ENCODE measurements around the gene RABEP2. TPM values are rescaled to one million over a fixed set of nuclear protein-coding genes. Genes with fewer than 3 reads are reported as not detected.

The RABEP2 gene
- total RNA-seq, 1 experiment from 2014 or later = 48.5 TPM

DNA sequence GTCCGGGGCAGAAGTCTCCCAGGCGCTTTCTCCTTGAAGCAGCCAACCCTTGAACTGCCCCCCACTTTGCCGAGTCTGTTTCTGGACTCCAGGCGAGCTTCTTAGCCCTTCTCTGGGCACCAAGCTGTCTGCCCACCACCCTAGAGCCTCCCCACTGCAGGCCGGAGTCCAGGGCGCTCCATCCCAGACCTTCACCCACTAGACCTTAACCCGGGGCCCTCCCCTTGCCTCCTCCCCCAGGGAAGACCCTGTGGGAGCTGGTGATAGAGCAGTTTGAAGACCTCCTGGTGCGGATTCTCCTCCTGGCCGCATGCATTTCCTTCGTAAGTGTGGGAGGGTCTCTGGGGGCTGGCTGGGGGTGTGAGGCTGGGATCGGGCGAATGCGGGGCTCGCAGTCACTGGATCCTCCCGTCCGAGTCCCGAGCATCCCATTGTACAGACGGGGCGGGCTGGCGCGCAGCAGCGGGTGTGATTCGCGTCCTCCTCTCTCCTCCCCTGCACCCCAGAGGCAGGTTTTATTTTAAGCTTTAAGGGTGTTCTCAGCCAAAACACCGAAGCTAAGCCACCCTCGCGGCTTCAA, 45.7 kb downstream of the RABEP2 start:
- Histone ChIP-seq H3K9me3 (ENCODE audit: insufficient read depth, low read depth) (no peaks in the 10 kb centered on the region), H3K27me3 (ENCODE audit: insufficient read depth, low read depth) (no peaks in the 10 kb centered on the region), H3K4me1 (replicated peaks; ENCODE audit: insufficient read depth) (peaks cover 6% of the 10 kb centered on the region; the same call in 1 of the 2 replicates), H4K20me1 (ENCODE audit: insufficient read depth) (no peaks in the 10 kb centered on the region), H3K27ac (no peak overlapping the region), H3K9me2 (ENCODE audit: insufficient read depth) (no peaks in the 10 kb centered on the region), H3F3A (ENCODE audit: insufficient read depth, low read depth) (peaks cover 13% of the 10 kb centered on the region; the same call in 1 of the 2 replicates), H2AFZ (peak overlapping the region; percentile 88), H3K4me3 (peak overlapping the region; percentile 71), H3K36me3 (ENCODE audit: low read depth) (no peaks in the 10 kb centered on the region), H3K79me2 (ENCODE audit: low read depth) (no peaks in the 10 kb centered on the region), H3K4me2 (peak overlapping the region; percentile 98)
- POLR2A ChIA-PET (ENCODE audit: unreplicated experiment) = interaction anchor here (0.6 kb wide), 1 partner anchor 55 kb away, joined by 6 read pairs; no protein-coding TSS in a partner anchor
- intact Hi-C loops (cut with micrococcal nuclease; ENCODE audit: unreplicated experiment) = loop anchor here (5.0 kb wide), 1 partner anchor 68 kb away; no protein-coding TSS in a partner anchor
- no peak for DNase-seq
- TF ChIP-seq EZH2 (IDR thresholded peaks at IDR 0.05; ENCODE audit: low read depth) = no peak
- TF ChIP-seq, protein P1, sequence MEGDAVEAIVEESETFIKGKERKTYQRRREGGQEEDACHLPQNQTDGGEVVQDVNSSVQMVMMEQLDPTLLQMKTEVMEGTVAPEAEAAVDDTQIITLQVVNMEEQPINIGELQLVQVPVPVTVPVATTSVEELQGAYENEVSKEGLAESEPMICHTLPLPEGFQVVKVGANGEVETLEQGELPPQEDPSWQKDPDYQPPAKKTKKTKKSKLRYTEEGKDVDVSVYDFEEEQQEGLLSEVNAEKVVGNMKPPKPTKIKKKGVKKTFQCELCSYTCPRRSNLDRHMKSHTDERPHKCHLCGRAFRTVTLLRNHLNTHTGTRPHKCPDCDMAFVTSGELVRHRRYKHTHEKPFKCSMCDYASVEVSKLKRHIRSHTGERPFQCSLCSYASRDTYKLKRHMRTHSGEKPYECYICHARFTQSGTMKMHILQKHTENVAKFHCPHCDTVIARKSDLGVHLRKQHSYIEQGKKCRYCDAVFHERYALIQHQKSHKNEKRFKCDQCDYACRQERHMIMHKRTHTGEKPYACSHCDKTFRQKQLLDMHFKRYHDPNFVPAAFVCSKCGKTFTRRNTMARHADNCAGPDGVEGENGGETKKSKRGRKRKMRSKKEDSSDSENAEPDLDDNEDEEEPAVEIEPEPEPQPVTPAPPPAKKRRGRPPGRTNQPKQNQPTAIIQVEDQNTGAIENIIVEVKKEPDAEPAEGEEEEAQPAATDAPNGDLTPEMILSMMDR (conservative IDR thresholded peaks at IDR 0.05) = no peak
- BruUV-seq (replicated peaks) = TSS peak; percentile 67
- CTCF ChIA-PET = interaction anchor here (0.5 to 0.7 kb wide), 3 partner anchors 16 to 68 kb away, joined by 3 to 4 read pairs (median 4); no protein-coding TSS in a partner anchor

DNA sequence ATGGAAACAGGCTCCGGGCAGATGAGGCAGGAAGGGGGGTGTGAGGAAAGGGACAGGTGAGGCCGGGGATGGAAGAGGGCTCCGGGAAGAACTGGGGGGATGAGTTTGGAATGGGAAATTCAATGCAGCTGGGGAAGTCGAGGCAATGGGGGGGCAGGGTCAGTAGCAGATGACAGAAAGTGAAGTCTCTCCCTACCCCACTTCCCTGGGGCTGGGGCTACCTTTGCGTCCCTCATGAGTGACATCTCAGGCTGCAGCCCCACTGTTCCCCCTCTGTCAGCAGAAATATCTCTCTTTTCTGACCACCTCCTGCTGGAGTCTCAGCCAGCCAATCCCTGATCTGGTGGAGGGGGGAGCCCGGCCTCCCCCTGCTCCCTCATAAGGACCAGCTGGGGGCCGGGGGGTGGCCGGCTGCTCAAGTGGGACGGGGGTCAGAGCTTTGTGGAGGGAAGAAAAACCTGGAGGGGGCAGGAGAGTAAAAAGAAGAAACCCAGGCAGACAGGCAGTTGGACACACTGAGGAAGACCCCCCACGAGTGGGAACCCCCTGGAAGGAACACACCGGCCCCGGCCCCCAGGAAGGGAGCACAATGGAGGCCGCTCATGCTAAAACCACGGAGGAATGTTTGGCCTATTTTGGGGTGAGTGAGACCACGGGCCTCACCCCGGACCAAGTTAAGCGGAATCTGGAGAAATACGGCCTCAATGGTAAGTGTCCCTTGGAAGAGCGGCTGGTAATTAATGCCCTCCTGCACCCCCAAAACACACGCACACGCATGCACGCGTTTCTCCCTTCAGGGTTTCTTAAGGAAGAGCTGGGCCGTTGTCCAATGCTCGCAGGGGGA, 46.7 kb downstream of the RABEP2 start, which contains the start of gene ATP2A1:
TSS of gene ATP2A1 (plus strand) at position 406 of the 844 bp plus-strand sequence. CDS start at position 590, 184 bp downstream.
- no peak for TF ChIP-seq EZH2 (IDR thresholded peaks at IDR 0.05; ENCODE audit: low read depth)
- TF ChIP-seq, protein P1 (conservative IDR thresholded peaks at IDR 0.05) = no peak
- Histone ChIP-seq H3K79me2 (ENCODE audit: low read depth) (no peaks in the 10 kb centered on the region), H3F3A (ENCODE audit: insufficient read depth, low read depth) (peaks cover 17% of the 10 kb centered on the region; the same call in 1 of the 2 replicates), H3K9me3 (ENCODE audit: insufficient read depth, low read depth) (no peaks in the 10 kb centered on the region), H3K9me2 (ENCODE audit: insufficient read depth) (no peaks in the 10 kb centered on the region), H3K36me3 (ENCODE audit: low read depth) (no peaks in the 10 kb centered on the region), H3K27ac (no peak within 1 kb of the TSS), H3K4me1 (replicated peaks; ENCODE audit: insufficient read depth) (peaks cover 6% of the 10 kb centered on the region; the same call in 1 of the 2 replicates), H2AFZ (peak within 1 kb of the TSS; percentile 88), H4K20me1 (ENCODE audit: insufficient read depth) (no peaks in the 10 kb centered on the region; the same call in 1 of the 2 replicates), H3K27me3 (ENCODE audit: insufficient read depth, low read depth) (no peaks in the 10 kb centered on the region), H3K4me3 (peak within 1 kb of the TSS; percentile 71), H3K4me2 (peak within 1 kb of the TSS; percentile 98)
- DNase-seq = no peak
- no TSS peak for BruUV-seq (replicated peaks)
- ChIA-PET POLR2A (ENCODE audit: unreplicated experiment) (no interaction called here), CTCF (interaction anchor here (0.7 kb wide), 1 partner anchor 69 kb away, joined by 3 read pairs; no protein-coding TSS in a partner anchor)
- intact Hi-C loops (cut with micrococcal nuclease; ENCODE audit: unreplicated experiment) = loop anchor here (5.0 kb wide), 1 partner anchor 69 kb away; no protein-coding TSS in a partner anchor

DNA sequence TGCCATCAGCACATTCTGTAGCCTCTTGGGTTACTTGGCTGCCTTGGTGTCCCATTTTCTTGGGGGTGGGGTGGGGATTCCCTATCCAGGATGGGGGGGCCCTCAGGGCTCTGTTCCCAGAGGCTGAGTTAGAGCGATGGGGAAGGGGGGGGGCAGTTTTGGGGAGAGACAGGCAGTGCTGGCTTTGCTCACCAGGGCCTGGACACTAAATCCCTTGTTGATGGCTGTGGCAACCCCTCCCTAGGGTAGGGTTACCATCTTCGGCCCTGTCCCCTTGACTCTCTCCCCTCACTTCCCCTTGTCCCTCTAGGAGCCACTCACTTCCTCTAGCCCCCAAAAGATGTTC, 47.4 kb downstream of the RABEP2 start:
- H3F3A ChIP-seq (ENCODE audit: insufficient read depth, low read depth) = peaks cover 17% of the 10 kb centered on the region; the same call in 1 of the 2 replicates
- TF ChIP-seq, protein P1 (conservative IDR thresholded peaks at IDR 0.05) = no peak
- TF ChIP-seq EZH2 (IDR thresholded peaks at IDR 0.05; ENCODE audit: low read depth) = no peak
- H3K27me3 ChIP-seq (ENCODE audit: insufficient read depth, low read depth) = no peaks in the 10 kb centered on the region
- peaks cover under 1% of the 10 kb centered on the region; the same call in 1 of the 2 replicates for H4K20me1 ChIP-seq (ENCODE audit: insufficient read depth)
- peaks cover 6% of the 10 kb centered on the region; the same call in 1 of the 2 replicates for H3K4me1 ChIP-seq (replicated peaks; ENCODE audit: insufficient read depth)
- ChIA-PET CTCF (no interaction called here), POLR2A (ENCODE audit: unreplicated experiment) (no interaction called here)
- H3K27ac ChIP-seq = no peak overlapping the region
- H3K4me2 ChIP-seq = no peak overlapping the region
- H3K79me2 ChIP-seq (ENCODE audit: low read depth) = no peaks in the 10 kb centered on the region
- no peaks in the 10 kb centered on the region for H3K9me3 ChIP-seq (ENCODE audit: insufficient read depth, low read depth)
- DNase-seq = no peak
- H3K9me2 ChIP-seq (ENCODE audit: insufficient read depth) = no peaks in the 10 kb centered on the region
- no TSS peak for BruUV-seq (replicated peaks)
- H3K36me3 ChIP-seq (ENCODE audit: low read depth) = no peaks in the 10 kb centered on the region
- no peak overlapping the region for H3K4me3 ChIP-seq
- intact Hi-C loops (cut with micrococcal nuclease; ENCODE audit: unreplicated experiment) = loop anchor here (5.0 kb wide), 1 partner anchor 70 kb away; no protein-coding TSS in a partner anchor
- no peak overlapping the region for H2AFZ ChIP-seq

Measured in PC-9 (cell line).